ENCODE measurements around the gene EPHA8. TPM values are rescaled to one million over a fixed set of nuclear protein-coding genes. Genes with fewer than 3 reads are reported as not detected.
A peak's percentile ranks its signal among the peaks of the same experiment; 100 is the strongest.

The EPHA8 gene
- total RNA-seq, 1 donor from 2014 or later = not detected

- no peaks in the 10 kb centered on the region for H3K36me3 ChIP-seq
- H3K79me2 ChIP-seq (ENCODE audit: low read depth) = no peaks in the 10 kb centered on the region
- no peak within 1 kb of the TSS for H3K27ac ChIP-seq
- Mint-ChIP-seq H3K4me3 (no peak within 1 kb of the TSS), H3K4me1 (peaks cover 8% of the 10 kb centered on the region), H3K9me3 (no peaks in the 10 kb centered on the region), H3K36me3 (no peaks in the 10 kb centered on the region), H3K27me3 (ENCODE audit: insufficient read depth, low read depth) (peaks cover 15% of the 10 kb centered on the region), H3K27ac (peak within 1 kb of the TSS; percentile 12)
- H3F3A ChIP-seq (ENCODE audit: low read depth) = no peaks in the 10 kb centered on the region
- H3K4me1 ChIP-seq = no peaks in the 10 kb centered on the region
- no peak within 1 kb of the TSS for H3K4me2 ChIP-seq
- H3K9ac ChIP-seq = no peak within 1 kb of the TSS
- no peaks in the 10 kb centered on the region for H3K27me3 ChIP-seq
- H4K20me1 ChIP-seq (ENCODE audit: low read depth) = no peaks in the 10 kb centered on the region
- no peaks in the 10 kb centered on the region for H3K9me3 ChIP-seq (ENCODE audit: low read depth)
- TF ChIP-seq EZH2 (IDR thresholded peaks at IDR 0.05) (no peak), CTCF (IDR thresholded peaks at IDR 0.05) (no peak)
- H3K4me3 ChIP-seq = no peak within 1 kb of the TSS
- H2AFZ ChIP-seq (replicated peaks) = no peak within 1 kb of the TSS
- DNase-seq (ENCODE audit: low spot score) = no peak
These were observed 73.1 kb downstream of the EPHA8 start, which contains the start of gene C1QA for GRCh38 chr1:22636353-22636752. TSS of gene C1QA (plus strand) at chr1:22636628. CDS start at chr1:22637617, 989 bp downstream.

GRCh38 chr1:22636927-22637326 is 73.6 kb downstream of the EPHA8 start:
- Histone ChIP-seq H3K79me2 (ENCODE audit: low read depth) (no peaks in the 10 kb centered on the region), H3K9ac (no peak overlapping the region), H3K27me3 (no peaks in the 10 kb centered on the region), H3K4me2 (no peak overlapping the region), H3K4me3 (no peak overlapping the region), H3K36me3 (no peaks in the 10 kb centered on the region), H3K9me3 (ENCODE audit: low read depth) (no peaks in the 10 kb centered on the region), H3K4me1 (no peaks in the 10 kb centered on the region), H2AFZ (replicated peaks) (no peak overlapping the region), H3K27ac (no peak overlapping the region), H3F3A (ENCODE audit: low read depth) (no peaks in the 10 kb centered on the region), H4K20me1 (ENCODE audit: low read depth) (no peaks in the 10 kb centered on the region)
- H3K36me3 Mint-ChIP-seq = no peaks in the 10 kb centered on the region
- H3K4me3 Mint-ChIP-seq = no peak overlapping the region
- peaks cover 15% of the 10 kb centered on the region for H3K27me3 Mint-ChIP-seq (ENCODE audit: insufficient read depth, low read depth)
- H3K27ac Mint-ChIP-seq = peak overlapping the region; percentile 12
- no peaks in the 10 kb centered on the region for H3K9me3 Mint-ChIP-seq
- DNase-seq (ENCODE audit: low spot score) = no peak
- TF ChIP-seq CTCF (IDR thresholded peaks at IDR 0.05) = no peak
- no peak for TF ChIP-seq EZH2 (IDR thresholded peaks at IDR 0.05)
- TF ChIP-seq EZH2phosphoT487 (IDR thresholded peaks at IDR 0.05) = no peak
- H3K4me1 Mint-ChIP-seq = peaks cover 4% of the 10 kb centered on the region

- Histone ChIP-seq H3F3A (ENCODE audit: low read depth) (no peaks in the 10 kb centered on the region), H3K79me2 (ENCODE audit: low read depth) (no peaks in the 10 kb centered on the region)
- peaks cover 14% of the 10 kb centered on the region for H3K27me3 Mint-ChIP-seq (ENCODE audit: insufficient read depth, low read depth)
These were observed 74.7 kb downstream of the EPHA8 start for GRCh38 chr1:22637907-22638445.

More at GRCh38 chr1:22637907-22638445, 74.7 kb downstream of the EPHA8 start:
- Mint-ChIP-seq H3K9me3 (no peaks in the 10 kb centered on the region), H3K4me1 (peaks cover 4% of the 10 kb centered on the region), H3K4me3 (no peak overlapping the region), H3K27ac (no peak overlapping the region), H3K36me3 (no peaks in the 10 kb centered on the region)
- no peak overlapping the region for H2AFZ ChIP-seq (replicated peaks)
- no peaks in the 10 kb centered on the region for H3K36me3 ChIP-seq
- H3K9ac ChIP-seq = no peak overlapping the region
- H4K20me1 ChIP-seq (ENCODE audit: low read depth) = no peaks in the 10 kb centered on the region
- no peaks in the 10 kb centered on the region for H3K9me3 ChIP-seq (ENCODE audit: low read depth)
- no peak overlapping the region for H3K4me2 ChIP-seq
- H3K4me3 ChIP-seq = no peak overlapping the region
- H3K27ac ChIP-seq = no peak overlapping the region
- no peak for TF ChIP-seq EZH2 (IDR thresholded peaks at IDR 0.05)
- TF ChIP-seq CTCF (IDR thresholded peaks at IDR 0.05) = no peak
- TF ChIP-seq EZH2phosphoT487 (IDR thresholded peaks at IDR 0.05) = no peak
- no peak for DNase-seq (ENCODE audit: low spot score)
- no peaks in the 10 kb centered on the region for H3K27me3 ChIP-seq
- H3K4me1 ChIP-seq = no peaks in the 10 kb centered on the region
